HEK293T (cell line): ENCODE data around the gene CLEC2D.
"Not testable (repeated sequence)": the region's sequence is repeated elsewhere in the genome, so short reads cannot be mapped to it uniquely, and the experiment has no call there.

Source experiments
- CTCF ChIA-PET: fragments of 350-600 bp; formaldehyde crosslinking; extraction: SDS; loops from one replicate; lab custom pipeline; 2021; ENCODE audit warnings: antibody characterized with exemption, inconsistent platforms; lab: Yijun Ruan, JAX
- POLR2A ChIA-PET: fragments of 350-600 bp; formaldehyde crosslinking; extraction: SDS; loops from one replicate; lab custom pipeline; 2020; ENCODE audit warnings: antibody characterized with exemption, inconsistent platforms; lab: Yijun Ruan, JAX
- DNase-seq: peaks from one replicate; pipeline ENCODE4 v3.0.0; 2012; ENCODE audit warnings: mixed read lengths; ENCODE audit errors: extremely low spot score
- ARNT ChIP-seq: fragments of 450-650 bp; IDR thresholded peaks from 2 replicates; pipeline ENCODE4 v1.6.1; 2017; ENCODE audit warnings: mild to moderate bottlenecking
- BHLHE40 ChIP-seq: fragments of 450-650 bp; IDR thresholded peaks from 2 replicates; pipeline ENCODE4 v1.6.1; 2016; ENCODE audit warnings: mild to moderate bottlenecking, moderate library complexity, borderline replicate concordance
- CTBP1 ChIP-seq: fragments of 450-650 bp; IDR thresholded peaks from 2 replicates; pipeline ENCODE4 v1.6.1; 2016; ENCODE audit warnings: borderline replicate concordance
- ELF4 ChIP-seq: fragments of 450-650 bp; IDR thresholded peaks from 2 replicates; pipeline ENCODE4 v1.6.1; 2017; ENCODE audit warnings: antibody characterized with exemption
- FOXA1 ChIP-seq: fragments of 450-650 bp; IDR thresholded peaks from 2 replicates; pipeline ENCODE4 v1.6.1; 2016; ENCODE audit warnings: mild to moderate bottlenecking
- FOXK2 ChIP-seq: fragments of 450-650 bp; IDR thresholded peaks from 2 replicates; pipeline ENCODE4 v1.6.1; 2016; ENCODE audit warnings: mild to moderate bottlenecking
- FOXM1 ChIP-seq: fragments of 450-650 bp; IDR thresholded peaks from 2 replicates; pipeline ENCODE4 v1.6.1; 2017; ENCODE audit warnings: mild to moderate bottlenecking, borderline replicate concordance
- HDGF ChIP-seq: fragments of 450-650 bp; IDR thresholded peaks from 2 replicates; pipeline ENCODE4 v1.6.1; 2017; ENCODE audit warnings: antibody characterized with exemption, borderline replicate concordance
- L3MBTL2 ChIP-seq: fragments of 450-650 bp; conservative IDR thresholded peaks from 2 replicates; pipeline ENCODE4 v1.6.1; 2016; ENCODE audit warnings: mild to moderate bottlenecking
- LEF1 ChIP-seq: fragments of 450-650 bp; IDR thresholded peaks from 2 replicates; pipeline ENCODE4 v1.6.1; 2017; ENCODE audit warnings: mild to moderate bottlenecking, borderline replicate concordance
- NFRKB ChIP-seq: fragments of 450-650 bp; IDR thresholded peaks from 2 replicates; pipeline ENCODE4 v1.6.1; 2016; ENCODE audit warnings: mild to moderate bottlenecking, moderate library complexity
- SP1 ChIP-seq: fragments of 450-650 bp; IDR thresholded peaks from 2 replicates; pipeline ENCODE4 v1.6.1; 2017
- SUZ12 ChIP-seq: fragments of 450-650 bp; IDR thresholded peaks from 2 replicates; pipeline ENCODE4 v1.6.1; 2016; ENCODE audit warnings: mild to moderate bottlenecking
- TARDBP ChIP-seq: fragments of 450-650 bp; IDR thresholded peaks from 2 replicates; pipeline ENCODE4 v1.6.1; 2016
- ZNF384 ChIP-seq: fragments of 450-650 bp; IDR thresholded peaks from 2 replicates; pipeline ENCODE4 v1.6.1; 2016
- TF ChIP-seq, protein P1 (sequence below): fragments of 450-650 bp; IDR thresholded peaks from 2 replicates; pipeline ENCODE4 v1.6.1; 2016

The CLEC2D gene

DNA sequence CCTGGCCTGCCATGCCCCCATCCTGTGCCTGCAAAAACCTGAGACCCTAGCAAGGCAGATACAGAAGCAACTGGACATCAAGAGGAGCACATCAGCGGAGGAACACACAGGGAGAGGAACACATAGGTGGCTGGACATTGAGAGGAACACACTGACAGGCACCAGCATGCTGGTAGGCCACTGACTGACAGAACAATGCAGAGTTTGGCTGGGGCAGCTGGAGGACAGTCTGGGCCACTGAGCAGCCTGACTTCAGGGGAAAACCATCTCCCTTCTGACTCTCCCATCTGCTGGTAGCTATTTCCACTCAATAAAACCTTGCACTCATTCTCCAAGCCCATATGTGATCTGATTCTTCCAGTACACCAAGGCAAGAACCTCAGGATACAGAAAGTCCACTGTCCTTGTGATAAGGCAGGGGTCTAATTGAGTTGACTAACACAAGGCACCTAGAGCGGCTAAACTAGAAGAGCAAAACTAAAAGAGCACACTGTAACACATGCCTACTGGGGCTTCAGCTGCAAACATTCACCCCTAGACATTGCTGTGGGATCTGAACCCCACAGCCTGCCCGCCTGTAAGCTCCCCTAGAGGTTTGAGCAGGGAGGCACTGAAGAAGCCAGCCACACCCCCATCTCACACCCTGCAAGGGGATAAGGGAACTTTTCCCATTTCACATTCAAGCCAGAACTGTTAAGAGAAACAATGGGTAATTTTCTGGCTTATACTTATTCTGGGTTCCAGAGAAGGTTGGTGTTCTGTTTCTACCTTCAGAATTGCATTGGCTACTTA is 41.3 kb downstream of the CLEC2D start:
- DNase-seq = no peak
- TF ChIP-seq BHLHE40 (no peak), LEF1 (no peak), HDGF (no peak), TARDBP (no peak), L3MBTL2 (no peak), ARNT (no peak), CTBP1 (no peak), NFRKB (no peak), ZNF384 (no peak), SP1 (no peak), FOXM1 (no peak), ELF4 (no peak)
- TF ChIP-seq, protein P1, sequence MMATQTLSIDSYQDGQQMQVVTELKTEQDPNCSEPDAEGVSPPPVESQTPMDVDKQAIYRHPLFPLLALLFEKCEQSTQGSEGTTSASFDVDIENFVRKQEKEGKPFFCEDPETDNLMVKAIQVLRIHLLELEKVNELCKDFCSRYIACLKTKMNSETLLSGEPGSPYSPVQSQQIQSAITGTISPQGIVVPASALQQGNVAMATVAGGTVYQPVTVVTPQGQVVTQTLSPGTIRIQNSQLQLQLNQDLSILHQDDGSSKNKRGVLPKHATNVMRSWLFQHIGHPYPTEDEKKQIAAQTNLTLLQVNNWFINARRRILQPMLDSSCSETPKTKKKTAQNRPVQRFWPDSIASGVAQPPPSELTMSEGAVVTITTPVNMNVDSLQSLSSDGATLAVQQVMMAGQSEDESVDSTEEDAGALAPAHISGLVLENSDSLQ = no peak
- ChIA-PET CTCF (interaction anchor here (0.6 kb wide), 1 partner anchor 375 kb away, joined by 4 read pairs; no protein-coding TSS in a partner anchor), POLR2A (no interaction called here)

DNA sequence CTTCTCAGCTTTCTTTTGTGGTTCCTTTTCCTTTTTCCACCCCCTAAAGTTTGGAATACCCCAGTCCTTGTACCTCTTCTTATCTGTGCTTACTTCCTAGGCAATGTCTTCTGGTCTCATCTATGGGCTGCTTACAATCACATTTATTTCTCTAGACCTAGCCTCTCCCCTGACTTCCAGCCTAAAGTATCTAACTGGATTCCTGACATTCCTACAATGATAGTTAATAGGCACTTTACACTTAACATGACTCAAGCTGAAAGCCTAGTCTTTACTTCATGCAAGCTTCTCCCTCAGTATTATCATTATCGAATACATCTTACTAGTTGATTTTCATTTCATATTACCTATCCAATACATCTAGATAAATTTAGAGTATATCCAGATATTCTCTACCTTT is 42.2 kb downstream of the CLEC2D start:
- POLR2A ChIA-PET = no interaction called here
- DNase-seq = no peak
- TF ChIP-seq L3MBTL2 = no peak
- TF ChIP-seq NFRKB = no peak
- TF ChIP-seq ZNF384 = no peak
- no peak for TF ChIP-seq LEF1
- TF ChIP-seq, protein P1 = no peak
- TF ChIP-seq HDGF = no peak
- TF ChIP-seq TARDBP = no peak
- no peak for TF ChIP-seq SUZ12
- no peak for TF ChIP-seq BHLHE40
- no peak for TF ChIP-seq FOXM1
- TF ChIP-seq CTBP1 = no peak
- no peak for TF ChIP-seq ELF4
- no peak for TF ChIP-seq ARNT
- TF ChIP-seq FOXK2 = no peak
- no peak for TF ChIP-seq FOXA1
- TF ChIP-seq SP1 = no peak
- CTCF ChIA-PET = no interaction called here

DNA sequence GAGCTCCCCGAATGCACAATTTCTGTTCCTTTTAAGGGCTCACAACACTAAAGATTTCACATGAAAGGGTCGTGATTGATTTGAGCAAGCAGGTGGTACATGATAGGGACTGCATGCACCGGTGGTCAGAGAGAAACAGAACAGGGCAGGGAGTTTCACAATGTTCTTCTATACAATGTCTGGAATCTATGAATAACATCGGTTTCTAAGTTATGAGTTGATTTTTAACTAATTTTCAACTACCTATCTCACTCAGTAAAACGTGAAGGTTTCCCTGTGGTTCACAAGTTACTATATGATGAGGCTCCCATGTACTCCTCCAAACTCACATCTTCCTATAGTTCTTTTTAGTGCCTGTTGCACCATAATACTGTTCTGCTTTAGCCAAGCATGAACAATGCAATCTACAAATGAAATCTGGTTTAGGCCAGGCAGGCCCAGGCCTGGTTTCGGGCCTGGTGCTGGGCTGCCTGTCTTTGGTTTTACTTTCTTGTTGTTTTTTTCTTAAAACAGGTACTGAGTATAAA is 43.6 kb downstream of the CLEC2D start:
- POLR2A ChIA-PET, DNase-seq, CTCF ChIA-PET: not testable (repeated sequence)

DNA sequence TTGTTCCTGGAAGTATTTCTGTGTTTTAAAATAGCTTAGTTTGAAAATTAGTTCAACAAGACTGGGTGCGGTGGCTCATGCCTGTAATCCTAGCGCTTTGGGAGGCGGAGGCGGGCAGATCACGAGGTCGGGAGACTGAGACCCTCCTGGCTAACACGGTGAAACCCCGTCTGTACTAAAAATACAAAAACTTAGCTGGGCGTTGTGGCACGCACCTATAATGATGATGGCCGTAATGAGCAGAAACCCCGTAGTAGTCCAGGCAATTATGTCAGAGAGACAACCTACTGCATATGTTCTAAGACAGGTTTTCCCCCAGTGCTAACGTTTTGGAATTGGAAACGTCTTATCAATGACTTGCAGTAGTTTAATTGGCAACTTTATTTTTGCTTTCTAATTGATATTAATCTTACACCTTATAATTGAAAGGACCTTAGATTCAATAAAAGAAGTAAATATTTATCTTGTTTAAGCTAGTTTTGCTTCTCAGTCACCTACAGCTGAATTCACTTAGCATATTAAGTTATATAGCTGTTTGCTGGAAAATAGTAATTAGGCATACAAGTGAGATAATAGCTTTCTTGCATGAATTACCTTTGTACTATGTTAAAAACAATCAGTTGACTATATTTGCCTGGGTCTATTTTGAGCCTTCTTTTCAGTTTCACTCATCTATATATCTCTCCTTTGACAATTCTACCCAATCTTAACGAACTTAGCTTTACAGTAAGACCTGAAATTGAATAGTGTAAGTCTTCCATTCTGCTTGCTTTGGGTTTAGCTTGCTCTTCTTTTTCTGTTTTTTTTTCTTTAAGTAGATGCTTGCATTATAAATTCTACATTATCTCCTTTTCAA is 47.8 kb downstream of the CLEC2D start:
- no peak for DNase-seq
- ChIA-PET CTCF (no interaction called here), POLR2A (no interaction called here)
- TF ChIP-seq BHLHE40 (no peak), L3MBTL2 (no peak), TARDBP (no peak), FOXA1 (no peak), CTBP1 (no peak), HDGF (no peak), FOXM1 (no peak), ARNT (no peak), SP1 (no peak)

DNA sequence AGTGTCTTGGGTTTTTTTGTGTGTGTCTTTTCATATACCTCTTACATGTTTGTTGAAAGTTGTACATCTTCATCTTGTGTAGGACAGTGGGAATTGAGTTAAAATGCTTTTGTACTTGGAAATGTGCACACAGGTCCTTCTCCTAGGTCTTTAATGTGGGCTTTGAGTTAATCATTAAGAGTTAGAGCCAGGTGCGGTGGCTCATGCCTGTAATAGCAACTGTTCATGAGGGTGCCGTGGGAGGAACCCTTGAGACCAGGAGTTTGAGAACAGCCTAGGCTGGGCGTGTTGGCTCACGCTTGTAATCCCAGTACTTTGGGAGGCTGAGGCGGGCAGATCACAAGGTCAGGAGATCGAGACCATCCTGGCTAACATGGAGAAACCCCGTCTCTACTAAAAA is 49.5 kb downstream of the CLEC2D start:
- no peak for TF ChIP-seq SP1
- TF ChIP-seq HDGF = no peak
- TF ChIP-seq, protein P1 = no peak
- no peak for TF ChIP-seq SUZ12
- no peak for TF ChIP-seq NFRKB
- no peak for TF ChIP-seq FOXK2
- TF ChIP-seq FOXA1 = no peak
- TF ChIP-seq ZNF384 = no peak
- TF ChIP-seq LEF1 = no peak
- no peak for TF ChIP-seq CTBP1
- no peak for TF ChIP-seq ELF4
- no peak for TF ChIP-seq TARDBP
- no peak for TF ChIP-seq ARNT
- no peak for TF ChIP-seq L3MBTL2
- TF ChIP-seq BHLHE40 = no peak
- TF ChIP-seq FOXM1 = no peak
- CTCF ChIA-PET = no interaction called here
- POLR2A ChIA-PET = interaction anchor here (0.8 kb wide), 1 partner anchor 71 kb away, joined by 3 read pairs; no protein-coding TSS in a partner anchor
- DNase-seq = no peak

DNA sequence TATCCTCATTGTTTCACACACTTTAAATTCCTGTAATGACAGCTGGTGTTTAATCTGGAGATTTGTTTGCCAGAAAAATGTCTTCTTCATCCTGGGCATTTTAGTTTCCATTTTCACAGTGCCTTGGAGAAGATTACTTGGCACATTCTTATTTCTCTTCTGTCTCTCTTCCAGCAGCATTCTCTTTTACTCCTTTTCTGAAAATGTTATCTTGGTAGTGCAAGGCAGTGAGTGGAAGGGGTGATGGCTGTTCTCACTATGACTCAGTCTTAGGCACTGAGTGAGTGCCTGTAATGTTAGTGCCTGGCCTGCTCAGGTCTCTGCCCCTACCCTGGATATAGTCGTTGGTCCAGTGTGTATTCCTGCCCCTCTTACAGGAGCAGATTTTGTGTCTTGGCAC is 50.3 kb downstream of the CLEC2D start:
- DNase-seq = no peak
- TF ChIP-seq ARNT (no peak), SUZ12 (no peak), BHLHE40 (no peak), FOXK2 (no peak), CTBP1 (no peak), LEF1 (no peak)
- ChIA-PET POLR2A (interaction anchor here (0.8 kb wide), 1 partner anchor 72 kb away, joined by 3 read pairs; no protein-coding TSS in a partner anchor), CTCF (no interaction called here)
